Measurements from ENCODE around the gene ANKRD40. TPM values are rescaled to one million over a fixed set of nuclear protein-coding genes. Genes with fewer than 3 reads are reported as not detected.
A peak's percentile ranks its signal among the peaks of the same experiment; 100 is the strongest.

The ANKRD40 gene
- total and polyA plus RNA-seq, 9 of the 15 experiments (the other 6 are each of a cell fraction or from before 2014, with no cell fraction given): 9.0 to 28.9 (median 27.7) TPM

- TF ChIP-seq, protein P1, sequence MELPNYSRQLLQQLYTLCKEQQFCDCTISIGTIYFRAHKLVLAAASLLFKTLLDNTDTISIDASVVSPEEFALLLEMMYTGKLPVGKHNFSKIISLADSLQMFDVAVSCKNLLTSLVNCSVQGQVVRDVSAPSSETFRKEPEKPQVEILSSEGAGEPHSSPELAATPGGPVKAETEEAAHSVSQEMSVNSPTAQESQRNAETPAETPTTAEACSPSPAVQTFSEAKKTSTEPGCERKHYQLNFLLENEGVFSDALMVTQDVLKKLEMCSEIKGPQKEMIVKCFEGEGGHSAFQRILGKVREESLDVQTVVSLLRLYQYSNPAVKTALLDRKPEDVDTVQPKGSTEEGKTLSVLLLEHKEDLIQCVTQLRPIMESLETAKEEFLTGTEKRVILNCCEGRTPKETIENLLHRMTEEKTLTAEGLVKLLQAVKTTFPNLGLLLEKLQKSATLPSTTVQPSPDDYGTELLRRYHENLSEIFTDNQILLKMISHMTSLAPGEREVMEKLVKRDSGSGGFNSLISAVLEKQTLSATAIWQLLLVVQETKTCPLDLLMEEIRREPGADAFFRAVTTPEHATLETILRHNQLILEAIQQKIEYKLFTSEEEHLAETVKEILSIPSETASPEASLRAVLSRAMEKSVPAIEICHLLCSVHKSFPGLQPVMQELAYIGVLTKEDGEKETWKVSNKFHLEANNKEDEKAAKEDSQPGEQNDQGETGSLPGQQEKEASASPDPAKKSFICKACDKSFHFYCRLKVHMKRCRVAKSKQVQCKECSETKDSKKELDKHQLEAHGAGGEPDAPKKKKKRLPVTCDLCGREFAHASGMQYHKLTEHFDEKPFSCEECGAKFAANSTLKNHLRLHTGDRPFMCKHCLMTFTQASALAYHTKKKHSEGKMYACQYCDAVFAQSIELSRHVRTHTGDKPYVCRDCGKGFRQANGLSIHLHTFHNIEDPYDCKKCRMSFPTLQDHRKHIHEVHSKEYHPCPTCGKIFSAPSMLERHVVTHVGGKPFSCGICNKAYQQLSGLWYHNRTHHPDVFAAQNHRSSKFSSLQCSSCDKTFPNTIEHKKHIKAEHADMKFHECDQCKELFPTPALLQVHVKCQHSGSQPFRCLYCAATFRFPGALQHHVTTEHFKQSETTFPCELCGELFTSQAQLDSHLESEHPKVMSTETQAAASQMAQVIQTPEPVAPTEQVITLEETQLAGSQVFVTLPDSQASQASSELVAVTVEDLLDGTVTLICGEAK (IDR thresholded peaks at IDR 0.05): peak; percentile 59; the same call in 1 of the 2 replicates
- TF ChIP-seq, protein P1 (CRISPR knock-in tag; IDR thresholded peaks at IDR 0.05): no peak
- no peak for TF ChIP-seq ARHGAP35 (IDR thresholded peaks at IDR 0.05; ENCODE audit: partially characterized antibody)
- TF ChIP-seq CUX1 (CRISPR knock-in tag; IDR thresholded peaks at IDR 0.05): peak; percentile 85; the same call in 1 of the 2 replicates
- TF ChIP-seq, protein P2, sequence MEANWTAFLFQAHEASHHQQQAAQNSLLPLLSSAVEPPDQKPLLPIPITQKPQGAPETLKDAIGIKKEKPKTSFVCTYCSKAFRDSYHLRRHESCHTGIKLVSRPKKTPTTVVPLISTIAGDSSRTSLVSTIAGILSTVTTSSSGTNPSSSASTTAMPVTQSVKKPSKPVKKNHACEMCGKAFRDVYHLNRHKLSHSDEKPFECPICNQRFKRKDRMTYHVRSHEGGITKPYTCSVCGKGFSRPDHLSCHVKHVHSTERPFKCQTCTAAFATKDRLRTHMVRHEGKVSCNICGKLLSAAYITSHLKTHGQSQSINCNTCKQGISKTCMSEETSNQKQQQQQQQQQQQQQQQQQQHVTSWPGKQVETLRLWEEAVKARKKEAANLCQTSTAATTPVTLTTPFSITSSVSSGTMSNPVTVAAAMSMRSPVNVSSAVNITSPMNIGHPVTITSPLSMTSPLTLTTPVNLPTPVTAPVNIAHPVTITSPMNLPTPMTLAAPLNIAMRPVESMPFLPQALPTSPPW (CRISPR knock-in tag; IDR thresholded peaks at IDR 0.05): peak; percentile 81
- TF ChIP-seq, protein P3, sequence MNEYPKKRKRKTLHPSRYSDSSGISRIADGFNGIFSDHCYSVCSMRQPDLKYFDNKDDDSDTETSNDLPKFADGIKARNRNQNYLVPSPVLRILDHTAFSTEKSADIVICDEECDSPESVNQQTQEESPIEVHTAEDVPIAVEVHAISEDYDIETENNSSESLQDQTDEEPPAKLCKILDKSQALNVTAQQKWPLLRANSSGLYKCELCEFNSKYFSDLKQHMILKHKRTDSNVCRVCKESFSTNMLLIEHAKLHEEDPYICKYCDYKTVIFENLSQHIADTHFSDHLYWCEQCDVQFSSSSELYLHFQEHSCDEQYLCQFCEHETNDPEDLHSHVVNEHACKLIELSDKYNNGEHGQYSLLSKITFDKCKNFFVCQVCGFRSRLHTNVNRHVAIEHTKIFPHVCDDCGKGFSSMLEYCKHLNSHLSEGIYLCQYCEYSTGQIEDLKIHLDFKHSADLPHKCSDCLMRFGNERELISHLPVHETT (CRISPR knock-in tag; conservative IDR thresholded peaks at IDR 0.05 in 1 of 2, IDR thresholded peaks at IDR 0.05 in 1 of 2): peak in 1 of 2 experiments; percentile 99; a peak in 2 of 4 replicates
- peak in 1 of 2 experiments; percentile 38; a peak in 1 of 4 replicates for TF ChIP-seq FOXK2 (conservative IDR thresholded peaks at IDR 0.05 in 1 of 2, IDR thresholded peaks at IDR 0.05 in 1 of 2; ENCODE audit: low read depth in 2 of 2)
Measured at GRCh38 chr17:50719144-50719923, 11.6 kb upstream of the ANKRD40 start, which contains the start of gene LUC7L3 (continued).
